ENCODE data around the gene SEM1. TPM values are rescaled to one million over a fixed set of nuclear protein-coding genes. Genes with fewer than 3 reads are reported as not detected.

The SEM1 gene
- total RNA-seq, 1 experiment from 2014 or later: 73.3 TPM

- TF ChIP-seq FOXP4 (CRISPR knock-in tag; IDR thresholded peaks at IDR 0.05): no peak
- TF ChIP-seq MYBL2 (CRISPR knock-in tag; IDR thresholded peaks at IDR 0.05): no peak
- TF ChIP-seq KAT7 (CRISPR knock-in tag; IDR thresholded peaks at IDR 0.05; ENCODE audit: borderline replicate concordance): no peak
Observed at GRCh38 chr7:96664793-96665192, 44.9 kb downstream of the SEM1 start (continued).

GRCh38 chr7:96663871-96664445, 45.7 kb downstream of the SEM1 start:
- H3K27ac Mint-ChIP-seq: no peak overlapping the region
- CTCF ChIA-PET: no interaction called here
- ATAC-seq: no peak
- TF ChIP-seq NFYB (CRISPR knock-in tag; conservative IDR thresholded peaks at IDR 0.05; ENCODE audit: low read depth) (no peak), HMGA2 (CRISPR knock-in tag; IDR thresholded peaks at IDR 0.05) (no peak), PRDM15 (CRISPR knock-in tag; IDR thresholded peaks at IDR 0.05) (no peak), ZNF281 (CRISPR knock-in tag; IDR thresholded peaks at IDR 0.05) (no peak), ZNF396 (CRISPR knock-in tag; IDR thresholded peaks at IDR 0.05; ENCODE audit: borderline replicate concordance) (no peak), ZBTB43 (CRISPR knock-in tag; IDR thresholded peaks at IDR 0.05) (no peak), ATF3 (CRISPR knock-in tag; conservative IDR thresholded peaks at IDR 0.05) (no peak), ZMAT4 (CRISPR knock-in tag; IDR thresholded peaks at IDR 0.05) (no peak), CBFB (CRISPR knock-in tag; IDR thresholded peaks at IDR 0.05; ENCODE audit: low read depth) (no peak), USF2 (CRISPR knock-in tag; IDR thresholded peaks at IDR 0.05) (no peak), ATF2 (CRISPR knock-in tag; IDR thresholded peaks at IDR 0.05; ENCODE audit: borderline replicate concordance, low read depth) (no peak), ARID4B (CRISPR knock-in tag; IDR thresholded peaks at IDR 0.05; ENCODE audit: borderline replicate concordance) (no peak)

More at GRCh38 chr7:96663871-96664445, 45.7 kb downstream of the SEM1 start:
- DNase-seq (ENCODE audit: low spot score): no peak
- Mint-ChIP-seq H3K36me3 (no peaks in the 10 kb centered on the region), H3K4me3 (no peak overlapping the region), H3K4me1 (no peaks in the 10 kb centered on the region), H3K27me3 (ENCODE audit: low read depth) (no peaks in the 10 kb centered on the region), H3K9me3 (0 out of 2 replicates have a peak, but pooled peaks cover 3% of the 10 kb centered on the region)
- POLR2A ChIA-PET: no interaction called here

Measured in WTC11 (cell line).